Immature natural killer cell (primary cell): ENCODE data around the gene DCC. TPM values are rescaled to one million over a fixed set of nuclear protein-coding genes. Genes with fewer than 3 reads are reported as not detected.

ENCODE experiments used
- DNase-seq, 3 donors: peaks; one replicate each; pipeline ENCODE4 v3.0.0; 2022; ENCODE audit warnings: mixed read lengths in 1 of 3
- H3K27ac Mint-ChIP-seq, 6 donors: one replicate each; pipeline ENCODE4 v1.8.0; 2020; ENCODE audit warnings: mixed read lengths in 6 of 6, mild to moderate bottlenecking in 5 of 6, inconsistent platforms in 4 of 6, moderate library complexity in 3 of 6
- H3K27me3 Mint-ChIP-seq, 3 donors: one replicate each; pipeline ENCODE4 v1.8.0; 2020 to 2021; ENCODE audit warnings: low read depth in 3 of 3, mild to moderate bottlenecking in 3 of 3, mixed read lengths in 3 of 3, moderate library complexity in 3 of 3, inconsistent platforms in 1 of 3
- H3K36me3 Mint-ChIP-seq, 3 donors: one replicate each; pipeline ENCODE4 v1.8.0; 2020; ENCODE audit warnings: mixed read lengths in 3 of 3, inconsistent platforms in 2 of 3, mild to moderate bottlenecking in 2 of 3
- H3K4me1 Mint-ChIP-seq, 2 donors: one replicate each; pipeline ENCODE4 v1.8.0; 2020; ENCODE audit warnings: inconsistent platforms in 2 of 2, mild to moderate bottlenecking in 2 of 2, mixed read lengths in 2 of 2, moderate library complexity in 1 of 2
- H3K4me3 Mint-ChIP-seq, 5 donors: one replicate each; pipeline ENCODE4 v1.8.0; 2020; ENCODE audit warnings: mild to moderate bottlenecking in 5 of 5, mixed read lengths in 5 of 5, inconsistent platforms in 3 of 5, moderate library complexity in 3 of 5
- H3K9me3 Mint-ChIP-seq, 6 donors: one replicate each; pipeline ENCODE4 v1.8.0; 2020; ENCODE audit warnings: mild to moderate bottlenecking in 6 of 6, mixed read lengths in 6 of 6, inconsistent platforms in 4 of 6, moderate library complexity in 3 of 6
- polyA plus RNA-seq, 3 donors: library from polyadenylated mRNA; unstranded; fragments of 300-500 nt; fragmentation: Illumina TruSeq; gene quantifications; one replicate each; pipeline ENCODE4 v1.2.3, GENCODE V29; 2021

DCC gene
- polyA plus RNA-seq, 3 donors from 2014 or later = not detected

DNA sequence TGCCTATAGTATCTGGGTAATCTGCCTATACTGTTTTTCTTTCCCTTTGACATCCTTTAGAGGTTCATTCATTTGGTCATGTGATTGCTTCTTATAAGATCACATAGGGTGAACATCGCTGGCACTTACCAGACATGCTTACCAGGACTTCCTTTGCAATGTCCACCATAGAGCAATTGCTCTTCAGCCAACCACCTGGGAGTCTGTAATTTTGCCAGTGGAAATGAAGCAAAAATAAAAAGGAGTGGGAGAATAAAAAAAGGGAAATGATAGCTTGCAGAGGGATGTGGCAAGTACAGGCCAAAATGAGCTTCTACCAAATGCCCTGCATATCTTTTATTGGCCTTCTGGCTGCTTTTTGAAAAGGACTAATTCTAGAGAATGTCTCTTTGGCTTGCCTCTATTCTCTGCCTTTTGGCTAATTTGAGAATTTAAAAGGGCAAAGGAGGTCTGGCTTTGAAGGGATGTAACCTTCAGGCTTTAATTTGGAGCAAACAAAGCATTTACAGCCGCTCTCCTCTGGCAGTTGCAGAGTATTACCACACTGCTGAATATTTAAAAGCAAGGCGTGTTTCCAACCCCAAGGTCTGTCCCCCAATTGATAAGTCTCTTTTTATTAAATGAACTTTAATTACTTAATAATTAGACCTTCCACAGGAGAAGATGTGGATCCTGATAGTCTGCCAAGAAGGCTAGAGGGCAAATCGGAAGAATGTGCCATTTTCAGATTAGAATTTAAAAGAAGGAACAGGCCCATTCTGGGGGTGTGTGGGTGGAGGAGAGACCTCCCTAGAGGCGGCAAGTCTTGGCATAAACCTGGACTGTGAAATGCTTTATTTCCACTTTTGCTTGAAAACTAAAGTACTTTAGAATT, 557.9 kb downstream of the DCC start:
- H3K27ac Mint-ChIP-seq = no peak overlapping the region
- H3K36me3 Mint-ChIP-seq = no peaks in the 10 kb centered on the region
- H3K4me3 Mint-ChIP-seq = no peak overlapping the region
- peaks cover 0 to 2% (median 2%) of the 10 kb centered on the region in 3 donors for H3K27me3 Mint-ChIP-seq
- peaks cover 2 to 12% (median 7%) of the 10 kb centered on the region in 6 donors for H3K9me3 Mint-ChIP-seq
- DNase-seq = no peak
- no peaks in the 10 kb centered on the region for H3K4me1 Mint-ChIP-seq

- Mint-ChIP-seq H3K9me3 (peaks cover 2 to 12% (median 7%) of the 10 kb centered on the region in 6 donors), H3K4me3 (no peak overlapping the region), H3K4me1 (no peaks in the 10 kb centered on the region), H3K36me3 (no peaks in the 10 kb centered on the region), H3K27me3 (peaks cover 0 to 2% (median 2%) of the 10 kb centered on the region in 3 donors), H3K27ac (no peak overlapping the region)
- DNase-seq = no peak
These were observed 558.6 kb downstream of the DCC start for GRCh38 chr18:52898485-52899058.

GRCh38 chr18:52902188-52902587, 562.2 kb downstream of the DCC start:
- H3K4me3 Mint-ChIP-seq = no peak overlapping the region

DNA sequence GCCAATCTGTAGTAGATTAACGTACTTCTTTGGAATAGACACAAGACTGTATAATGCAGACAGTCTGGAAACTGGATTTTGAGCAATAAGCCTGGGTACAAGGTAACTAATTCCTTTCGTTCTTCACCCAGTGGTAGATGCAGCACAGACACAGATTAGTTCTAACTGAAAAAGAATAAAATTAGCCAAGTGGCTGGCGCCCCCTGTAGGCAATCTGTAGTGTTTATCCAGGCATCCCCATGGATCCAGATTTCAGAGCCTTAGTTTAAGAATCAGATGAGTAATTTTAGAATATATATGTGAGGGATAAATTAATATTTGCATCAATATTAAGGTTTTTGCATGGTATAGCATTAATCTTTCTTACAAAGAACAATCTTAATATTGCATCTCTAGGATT, 563.9 kb downstream of the DCC start:
- no peak overlapping the region for H3K4me3 Mint-ChIP-seq
- H3K4me1 Mint-ChIP-seq = no peaks in the 10 kb centered on the region
- peaks cover 0 to 22% (median 1%) of the 10 kb centered on the region in 6 donors for H3K9me3 Mint-ChIP-seq
- no peaks in the 10 kb centered on the region for H3K36me3 Mint-ChIP-seq
- DNase-seq = no peak
- no peak overlapping the region for H3K27ac Mint-ChIP-seq
- H3K27me3 Mint-ChIP-seq = peaks cover 0 to 1% (median 0%) of the 10 kb centered on the region in 3 donors

More at GRCh38 chr18:52902188-52902587, 562.2 kb downstream of the DCC start:
- no peaks in the 10 kb centered on the region for H3K36me3 Mint-ChIP-seq
- no peaks in the 10 kb centered on the region for H3K4me1 Mint-ChIP-seq
- H3K27ac Mint-ChIP-seq = no peak overlapping the region
- peaks cover 0 to 19% (median 5%) of the 10 kb centered on the region in 6 donors for H3K9me3 Mint-ChIP-seq
- no peaks in the 10 kb centered on the region for H3K27me3 Mint-ChIP-seq
- DNase-seq = no peak

- no peak for DNase-seq
- Mint-ChIP-seq H3K9me3 (peaks cover 0 to 14% (median 3%) of the 10 kb centered on the region in 6 donors), H3K4me1 (no peaks in the 10 kb centered on the region), H3K36me3 (no peaks in the 10 kb centered on the region), H3K27me3 (peaks cover 0 to 1% (median 0%) of the 10 kb centered on the region in 3 donors), H3K27ac (no peak overlapping the region), H3K4me3 (no peak overlapping the region)
These were observed 567.7 kb downstream of the DCC start for GRCh38 chr18:52907543-52908308.

- no peak overlapping the region for H3K27ac Mint-ChIP-seq
- H3K36me3 Mint-ChIP-seq = no peaks in the 10 kb centered on the region
- H3K27me3 Mint-ChIP-seq = peaks cover 0 to 2% (median 0%) of the 10 kb centered on the region in 3 donors
- DNase-seq = no peak
- no peak overlapping the region for H3K4me3 Mint-ChIP-seq
- H3K9me3 Mint-ChIP-seq = peaks cover 5 to 30% (median 9%) of the 10 kb centered on the region in 6 donors
- no peaks in the 10 kb centered on the region for H3K4me1 Mint-ChIP-seq
These were observed 574.2 kb downstream of the DCC start for GRCh38 chr18:52914148-52914547.

DNA sequence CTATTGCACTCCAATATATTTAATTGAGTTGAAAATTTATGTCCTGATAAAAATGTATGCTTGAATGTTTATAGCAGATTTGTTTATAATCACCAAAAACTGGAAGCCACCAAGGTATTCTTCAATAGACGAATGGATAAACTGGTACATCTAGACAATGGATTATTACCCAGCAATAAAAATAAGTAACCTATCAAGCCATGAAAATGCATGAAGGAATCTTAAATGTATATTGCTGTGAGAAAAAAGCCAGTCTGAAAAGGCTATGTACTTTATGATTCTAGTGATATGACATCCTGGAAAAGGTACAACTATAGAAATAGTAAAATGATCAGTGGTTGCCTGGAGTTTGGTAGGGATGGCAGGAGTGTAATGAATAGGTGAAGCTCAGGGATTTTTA, 580.7 kb downstream of the DCC start:
- Mint-ChIP-seq H3K27ac (no peak overlapping the region), H3K27me3 (peaks cover 0 to 2% (median 0%) of the 10 kb centered on the region in 3 donors), H3K9me3 (peaks cover 3 to 26% (median 5%) of the 10 kb centered on the region in 6 donors), H3K36me3 (no peaks in the 10 kb centered on the region), H3K4me1 (no peaks in the 10 kb centered on the region), H3K4me3 (no peak overlapping the region)
- DNase-seq = no peak

GRCh38 chr18:52933356-52933755, 593.4 kb downstream of the DCC start:
- DNase-seq = no peak
- Mint-ChIP-seq H3K27ac (no peak overlapping the region), H3K27me3 (no peaks in the 10 kb centered on the region), H3K4me1 (no peaks in the 10 kb centered on the region), H3K36me3 (no peaks in the 10 kb centered on the region), H3K4me3 (no peak overlapping the region), H3K9me3 (peaks cover 2 to 13% (median 6%) of the 10 kb centered on the region in 6 donors)

DNA sequence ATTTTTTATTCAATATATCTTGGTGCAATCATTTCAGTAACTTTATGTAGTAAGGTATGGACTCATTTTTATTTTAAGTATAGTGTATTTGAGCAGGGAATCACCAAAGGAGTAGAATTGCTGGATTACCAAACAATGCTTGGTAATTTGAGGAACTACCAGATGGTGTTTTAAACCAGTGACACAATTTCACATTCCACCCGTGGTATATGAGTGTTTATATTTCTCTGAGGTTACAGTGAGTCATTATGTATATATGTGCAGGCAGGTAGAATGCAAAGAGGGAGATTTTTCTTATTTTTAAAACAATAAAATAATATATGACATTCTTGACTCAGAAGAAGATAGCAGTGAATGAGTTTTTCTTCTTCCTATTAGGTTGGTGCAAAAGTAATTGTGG, 596.9 kb downstream of the DCC start:
- peaks cover 3 to 22% (median 12%) of the 10 kb centered on the region in 6 donors for H3K9me3 Mint-ChIP-seq
- H3K36me3 Mint-ChIP-seq = no peaks in the 10 kb centered on the region
- DNase-seq = no peak
- H3K27ac Mint-ChIP-seq = no peak overlapping the region
- no peak overlapping the region for H3K4me3 Mint-ChIP-seq
- H3K27me3 Mint-ChIP-seq = no peaks in the 10 kb centered on the region
- no peaks in the 10 kb centered on the region for H3K4me1 Mint-ChIP-seq

DNA sequence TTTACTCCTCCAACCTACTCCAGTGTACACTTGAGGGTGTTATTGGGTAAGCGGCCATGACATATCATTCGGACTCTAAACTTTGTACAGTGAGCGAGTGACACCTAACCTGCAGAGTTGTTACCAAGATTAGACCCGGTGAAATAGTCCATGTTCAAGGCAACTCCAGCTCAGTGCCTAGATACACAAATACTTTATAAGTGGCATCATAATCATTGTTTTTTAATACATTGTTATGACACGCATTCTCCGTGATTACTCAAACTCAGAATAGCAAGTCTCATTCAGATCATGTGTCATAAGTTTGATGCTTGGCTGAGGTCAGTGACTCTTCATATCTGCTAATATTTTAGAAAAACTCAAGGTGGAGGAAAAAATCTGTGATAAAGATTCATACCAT, 597.8 kb downstream of the DCC start:
- DNase-seq = no peak
- peaks cover 0 to 24% (median 12%) of the 10 kb centered on the region in 6 donors for H3K9me3 Mint-ChIP-seq
- no peak overlapping the region for H3K27ac Mint-ChIP-seq
- H3K36me3 Mint-ChIP-seq = no peaks in the 10 kb centered on the region
- no peak overlapping the region for H3K4me3 Mint-ChIP-seq
- no peaks in the 10 kb centered on the region for H3K27me3 Mint-ChIP-seq
- H3K4me1 Mint-ChIP-seq = no peaks in the 10 kb centered on the region

DNA sequence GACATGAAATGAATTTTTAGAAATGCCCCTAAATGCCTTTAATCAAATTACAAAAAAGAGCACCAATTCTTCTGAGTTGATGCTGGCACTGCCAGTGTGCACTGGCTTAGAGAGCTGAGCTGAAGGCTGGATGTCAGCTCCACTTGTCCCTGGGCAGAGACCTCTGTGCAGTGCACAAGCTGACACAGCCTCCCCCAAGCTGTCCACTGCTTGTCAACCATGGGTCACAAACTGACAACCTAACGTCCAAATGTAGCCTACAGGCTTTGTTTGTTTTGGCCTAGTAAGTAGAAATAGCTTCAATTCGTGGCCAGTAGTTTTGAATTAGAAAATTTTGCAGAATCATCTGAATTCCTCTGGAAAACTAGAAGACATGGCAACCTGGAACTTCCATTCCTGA, 605.6 kb downstream of the DCC start:
- Mint-ChIP-seq H3K4me1 (no peaks in the 10 kb centered on the region), H3K27ac (no peak overlapping the region), H3K9me3 (peaks cover 2 to 34% (median 11%) of the 10 kb centered on the region in 6 donors), H3K36me3 (no peaks in the 10 kb centered on the region), H3K4me3 (no peak overlapping the region), H3K27me3 (no peaks in the 10 kb centered on the region)
- DNase-seq = no peak

DNA sequence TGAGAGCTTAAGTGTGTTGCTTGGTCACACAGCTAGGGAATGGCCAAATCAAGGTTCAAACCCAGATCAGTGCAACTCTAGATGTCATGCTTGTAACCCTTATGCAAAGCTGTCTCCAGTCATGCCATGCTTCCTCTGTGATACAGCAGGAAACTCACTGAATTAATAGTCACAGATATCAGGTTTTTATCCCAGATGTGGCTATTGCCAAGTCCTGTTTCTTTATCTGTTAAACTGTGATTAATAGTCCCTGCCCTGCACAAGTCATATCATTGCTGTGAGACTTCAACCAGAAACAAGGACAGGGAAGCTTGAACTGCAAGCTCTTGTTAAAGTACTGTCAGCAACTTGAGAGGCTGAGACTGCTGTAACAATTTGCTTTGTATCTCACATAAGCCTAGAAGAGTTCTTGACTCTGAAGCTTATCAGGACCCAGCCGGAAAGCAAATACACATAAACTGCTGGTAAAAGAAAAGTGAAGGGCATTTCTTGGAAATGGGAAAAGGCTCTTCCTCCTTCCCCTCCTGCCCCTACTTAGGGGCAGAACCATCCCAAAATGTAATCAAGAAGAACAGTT, 609.0 kb downstream of the DCC start:
- Mint-ChIP-seq H3K27ac (no peak overlapping the region), H3K4me3 (no peak overlapping the region), H3K9me3 (peaks cover 3 to 39% (median 12%) of the 10 kb centered on the region in 6 donors), H3K4me1 (no peaks in the 10 kb centered on the region), H3K36me3 (no peaks in the 10 kb centered on the region), H3K27me3 (peaks cover 0 to 2% (median 2%) of the 10 kb centered on the region in 3 donors)
- DNase-seq = no peak

DNA sequence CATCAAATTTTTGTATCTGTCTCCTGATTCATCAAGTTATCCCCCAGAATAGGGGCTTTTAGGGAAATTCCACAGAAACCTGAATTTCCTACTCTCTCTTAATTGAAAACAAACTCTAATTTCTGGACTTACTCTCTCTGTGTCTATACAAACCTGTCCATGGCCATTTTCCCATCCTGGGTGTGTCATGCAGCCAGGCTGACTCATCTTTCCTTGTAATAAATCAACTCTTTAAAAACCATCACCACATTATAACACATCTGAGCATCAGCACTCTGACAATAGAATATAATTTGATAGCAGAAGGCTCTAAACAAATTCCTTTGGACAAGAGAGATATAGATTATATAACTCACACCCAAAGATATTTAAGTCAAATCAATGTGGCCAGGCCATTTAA, 610.2 kb downstream of the DCC start:
- Mint-ChIP-seq H3K4me3 (no peak overlapping the region), H3K4me1 (no peaks in the 10 kb centered on the region), H3K36me3 (no peaks in the 10 kb centered on the region), H3K9me3 (peaks cover 3 to 39% (median 12%) of the 10 kb centered on the region in 6 donors), H3K27me3 (peaks cover 0 to 2% (median 2%) of the 10 kb centered on the region in 3 donors), H3K27ac (no peak overlapping the region)
- no peak for DNase-seq
